SK-N-MC (cell line): ENCODE measurements around the gene TMEM134.

Experiments
- EZH2 ChIP-seq: fragments of 200-600 bp; sonication (generic); IDR thresholded peaks from one replicate; pipeline ENCODE4 v1.6.1; 2017; ENCODE audit warnings: antibody characterized with exemption
- POLR2AphosphoS5 ChIP-seq: IDR thresholded peaks from 2 replicates; pipeline ENCODE4 v1.6.1; 2012; ENCODE audit warnings: mild to moderate bottlenecking, low read depth, low read length, borderline replicate concordance

DNA sequence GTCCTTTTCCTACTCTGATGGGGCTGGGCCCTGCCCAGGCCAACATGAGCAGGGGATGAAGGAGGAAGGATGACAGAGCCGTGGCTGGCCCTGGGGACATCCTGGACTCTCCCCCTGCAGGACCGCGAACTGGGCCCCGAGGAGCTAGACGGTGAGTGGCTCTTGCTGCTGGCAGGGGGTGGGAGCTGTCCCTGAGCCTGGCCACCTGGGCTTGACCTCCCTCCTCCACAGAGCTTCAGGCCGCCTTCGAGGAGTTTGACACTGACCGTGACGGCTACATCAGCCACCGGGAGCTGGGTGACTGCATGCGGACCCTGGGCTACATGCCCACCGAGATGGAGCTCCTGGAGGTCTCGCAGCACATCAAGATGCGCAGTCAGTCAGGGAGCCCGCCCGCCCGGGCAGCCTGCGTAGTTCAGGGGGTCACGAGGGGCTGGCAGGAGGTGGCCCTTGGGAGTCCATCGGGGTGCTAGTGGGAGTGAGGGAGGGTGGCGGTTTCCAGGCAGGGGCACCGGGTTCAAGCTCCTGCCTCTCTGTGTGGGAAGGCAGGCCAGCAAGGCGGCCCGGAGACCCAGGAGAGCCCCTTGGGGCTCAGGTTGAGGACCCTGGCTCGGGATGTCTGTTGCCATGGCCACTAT lies 12.9 kb downstream of the TMEM134 start:
- no peak for TF ChIP-seq POLR2AphosphoS5
- TF ChIP-seq EZH2: no peak
